HEK293T (cell line): ENCODE results near the gene FAM47E.

ENCODE experiments used
- CTCF ChIA-PET: fragments of 350-600 bp; formaldehyde crosslinking; extraction: SDS; loops from one replicate; lab custom pipeline; 2021; ENCODE audit warnings: antibody characterized with exemption, inconsistent platforms; lab: Yijun Ruan, JAX
- POLR2A ChIA-PET: fragments of 350-600 bp; formaldehyde crosslinking; extraction: SDS; loops from one replicate; lab custom pipeline; 2020; ENCODE audit warnings: antibody characterized with exemption, inconsistent platforms; lab: Yijun Ruan, JAX
- DNase-seq: peaks from one replicate; pipeline ENCODE4 v3.0.0; 2012; ENCODE audit warnings: mixed read lengths; ENCODE audit errors: extremely low spot score
- ARNT ChIP-seq: fragments of 450-650 bp; IDR thresholded peaks from 2 replicates; pipeline ENCODE4 v1.6.1; 2017; ENCODE audit warnings: mild to moderate bottlenecking
- BHLHE40 ChIP-seq: fragments of 450-650 bp; IDR thresholded peaks from 2 replicates; pipeline ENCODE4 v1.6.1; 2016; ENCODE audit warnings: mild to moderate bottlenecking, moderate library complexity, borderline replicate concordance
- CTBP1 ChIP-seq: fragments of 450-650 bp; IDR thresholded peaks from 2 replicates; pipeline ENCODE4 v1.6.1; 2016; ENCODE audit warnings: borderline replicate concordance
- ELF4 ChIP-seq: fragments of 450-650 bp; IDR thresholded peaks from 2 replicates; pipeline ENCODE4 v1.6.1; 2017; ENCODE audit warnings: antibody characterized with exemption
- FOXA1 ChIP-seq: fragments of 450-650 bp; IDR thresholded peaks from 2 replicates; pipeline ENCODE4 v1.6.1; 2016; ENCODE audit warnings: mild to moderate bottlenecking
- FOXK2 ChIP-seq: fragments of 450-650 bp; IDR thresholded peaks from 2 replicates; pipeline ENCODE4 v1.6.1; 2016; ENCODE audit warnings: mild to moderate bottlenecking
- FOXM1 ChIP-seq: fragments of 450-650 bp; IDR thresholded peaks from 2 replicates; pipeline ENCODE4 v1.6.1; 2017; ENCODE audit warnings: mild to moderate bottlenecking, borderline replicate concordance
- HDGF ChIP-seq: fragments of 450-650 bp; IDR thresholded peaks from 2 replicates; pipeline ENCODE4 v1.6.1; 2017; ENCODE audit warnings: antibody characterized with exemption, borderline replicate concordance
- L3MBTL2 ChIP-seq: fragments of 450-650 bp; conservative IDR thresholded peaks from 2 replicates; pipeline ENCODE4 v1.6.1; 2016; ENCODE audit warnings: mild to moderate bottlenecking
- LEF1 ChIP-seq: fragments of 450-650 bp; IDR thresholded peaks from 2 replicates; pipeline ENCODE4 v1.6.1; 2017; ENCODE audit warnings: mild to moderate bottlenecking, borderline replicate concordance
- NFRKB ChIP-seq: fragments of 450-650 bp; IDR thresholded peaks from 2 replicates; pipeline ENCODE4 v1.6.1; 2016; ENCODE audit warnings: mild to moderate bottlenecking, moderate library complexity
- SP1 ChIP-seq: fragments of 450-650 bp; IDR thresholded peaks from 2 replicates; pipeline ENCODE4 v1.6.1; 2017
- SUZ12 ChIP-seq: fragments of 450-650 bp; IDR thresholded peaks from 2 replicates; pipeline ENCODE4 v1.6.1; 2016; ENCODE audit warnings: mild to moderate bottlenecking
- TARDBP ChIP-seq: fragments of 450-650 bp; IDR thresholded peaks from 2 replicates; pipeline ENCODE4 v1.6.1; 2016
- ZNF384 ChIP-seq: fragments of 450-650 bp; IDR thresholded peaks from 2 replicates; pipeline ENCODE4 v1.6.1; 2016
- TF ChIP-seq, protein P1 (sequence below): fragments of 450-650 bp; IDR thresholded peaks from 2 replicates; pipeline ENCODE4 v1.6.1; 2016

FAM47E gene

DNA sequence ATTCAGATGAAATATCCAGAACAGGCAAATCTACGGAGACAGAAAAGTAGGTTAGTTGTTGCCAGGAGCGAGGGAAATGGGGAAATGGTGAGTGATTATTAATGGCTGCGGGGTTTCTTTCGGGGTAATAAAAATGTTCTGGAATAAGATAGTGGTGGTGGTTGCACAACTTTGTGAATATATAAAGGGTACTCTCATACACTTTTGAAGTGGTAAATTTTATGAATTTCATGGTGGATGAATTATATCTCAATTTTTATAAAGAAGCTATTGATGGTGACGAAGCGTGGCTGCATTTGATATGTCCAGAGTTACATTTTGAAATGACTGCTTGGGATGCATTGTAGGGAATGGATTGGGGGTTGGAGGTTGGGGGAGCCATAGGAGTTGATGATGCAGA, 16.3 kb downstream of the FAM47E start:
- TF ChIP-seq HDGF (no peak), LEF1 (no peak), CTBP1 (no peak), ELF4 (no peak), FOXK2 (no peak), NFRKB (no peak), SP1 (no peak), TARDBP (no peak), ARNT (no peak), FOXA1 (no peak), ZNF384 (no peak), BHLHE40 (no peak), SUZ12 (no peak)
- TF ChIP-seq, protein P1, sequence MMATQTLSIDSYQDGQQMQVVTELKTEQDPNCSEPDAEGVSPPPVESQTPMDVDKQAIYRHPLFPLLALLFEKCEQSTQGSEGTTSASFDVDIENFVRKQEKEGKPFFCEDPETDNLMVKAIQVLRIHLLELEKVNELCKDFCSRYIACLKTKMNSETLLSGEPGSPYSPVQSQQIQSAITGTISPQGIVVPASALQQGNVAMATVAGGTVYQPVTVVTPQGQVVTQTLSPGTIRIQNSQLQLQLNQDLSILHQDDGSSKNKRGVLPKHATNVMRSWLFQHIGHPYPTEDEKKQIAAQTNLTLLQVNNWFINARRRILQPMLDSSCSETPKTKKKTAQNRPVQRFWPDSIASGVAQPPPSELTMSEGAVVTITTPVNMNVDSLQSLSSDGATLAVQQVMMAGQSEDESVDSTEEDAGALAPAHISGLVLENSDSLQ: no peak
- ChIA-PET CTCF (interaction anchor here (0.8 kb wide), 1 partner anchor 16 kb away, joined by 3 read pairs; the partner anchor contains the start of gene FAM47E), POLR2A (no interaction called here)
- no peak for DNase-seq

DNA sequence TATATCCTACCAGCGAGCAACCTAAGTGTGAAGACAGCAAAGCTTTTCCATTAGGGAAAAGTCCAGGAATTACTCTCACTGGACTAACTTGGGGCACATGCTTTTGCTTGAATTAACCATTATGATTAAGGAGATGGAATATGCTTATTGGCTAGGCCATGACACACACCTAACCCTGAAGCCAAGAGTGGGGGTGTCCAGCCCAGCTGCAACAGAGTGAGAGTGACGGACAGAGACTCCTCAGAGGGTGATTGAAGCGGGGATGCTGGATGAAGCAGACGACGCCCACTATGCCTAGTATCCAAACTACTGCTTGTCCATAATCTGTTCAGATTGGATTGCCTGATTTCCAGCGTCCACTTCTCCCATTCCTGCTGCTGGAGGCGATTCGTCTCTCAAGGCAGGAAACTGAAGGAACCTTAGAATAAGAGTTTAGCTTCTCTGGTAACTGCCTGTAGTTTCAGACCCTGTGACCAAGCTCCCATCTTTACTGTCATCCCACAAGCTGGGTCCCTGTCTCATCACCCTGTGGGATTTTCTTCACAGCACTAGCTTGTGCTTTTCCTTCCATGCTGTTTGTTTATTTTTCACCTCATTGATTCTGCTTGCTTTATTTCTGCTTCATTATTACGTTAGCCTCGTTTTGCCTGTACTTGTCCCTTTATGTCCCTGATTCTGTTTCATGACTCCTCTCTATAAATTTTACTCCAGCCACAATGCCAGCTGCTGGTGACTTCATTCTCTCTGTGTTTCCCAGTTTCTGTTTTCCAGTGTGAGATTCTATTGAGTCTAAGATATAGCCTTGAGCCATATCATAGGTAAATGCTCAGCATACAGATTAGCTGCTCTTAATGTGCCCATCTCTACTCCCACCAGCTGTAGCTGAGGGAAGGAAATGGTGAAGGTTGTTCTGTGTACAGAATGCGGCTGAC, 19.0 kb downstream of the FAM47E start:
- POLR2A ChIA-PET: no interaction called here
- TF ChIP-seq FOXM1 (no peak), HDGF (no peak), NFRKB (no peak), FOXK2 (no peak)
- TF ChIP-seq, protein P1: no peak
- CTCF ChIA-PET: interaction anchor here (0.7 kb wide), 1 partner anchor 533 kb away, joined by 4 read pairs; no protein-coding TSS in a partner anchor
- DNase-seq: no peak

DNA sequence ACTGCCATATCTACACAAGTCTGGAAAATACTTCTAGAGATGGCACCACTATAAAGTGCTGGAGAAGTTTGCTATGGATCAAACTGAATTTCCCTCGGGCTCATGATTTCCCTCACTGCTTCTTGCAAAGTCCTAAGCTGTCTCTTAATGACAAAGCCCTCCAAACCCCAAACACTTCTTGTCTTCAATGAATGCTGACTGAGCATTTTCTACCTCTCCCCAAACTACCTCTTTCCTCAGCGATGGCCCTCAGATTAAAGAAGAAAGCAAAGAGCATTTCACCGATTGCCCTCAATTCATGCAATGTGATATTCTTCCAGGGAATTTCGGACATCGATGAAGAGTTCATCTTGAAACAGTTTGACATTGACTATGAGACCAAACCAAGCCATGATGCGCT, 19.7 kb downstream of the FAM47E start:
- no peak for DNase-seq
- POLR2A ChIA-PET: interaction anchor here (0.7 kb wide), 1 partner anchor 59 kb away, joined by 3 read pairs; no protein-coding TSS in a partner anchor
- CTCF ChIA-PET: no interaction called here
- TF ChIP-seq ZNF384 (no peak), HDGF (no peak), FOXK2 (no peak), BHLHE40 (no peak), FOXM1 (no peak), ELF4 (no peak), FOXA1 (no peak), CTBP1 (no peak), ARNT (no peak), LEF1 (no peak)

DNA sequence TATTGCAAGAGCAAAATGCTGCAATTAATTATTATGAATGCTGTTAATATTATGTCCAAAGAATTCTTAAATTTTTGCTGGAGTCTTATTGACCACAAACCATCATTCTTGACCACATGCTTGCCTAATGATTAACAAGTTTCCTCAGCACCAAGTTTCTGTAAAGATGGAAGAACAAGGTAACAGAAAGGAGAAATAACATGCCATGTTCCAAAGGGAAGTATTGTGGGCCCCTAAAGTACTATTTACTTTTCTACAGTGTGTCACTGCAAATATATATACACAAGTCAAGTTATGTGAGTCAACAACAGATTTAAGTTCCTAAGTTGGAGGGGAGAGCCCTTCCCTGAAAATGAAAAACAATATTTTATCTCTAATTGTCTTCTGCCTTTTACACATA, 20.6 kb downstream of the FAM47E start:
- DNase-seq: no peak
- CTCF ChIA-PET: no interaction called here
- TF ChIP-seq SUZ12 (no peak), SP1 (no peak), BHLHE40 (no peak), FOXK2 (no peak), LEF1 (no peak), FOXM1 (no peak), ARNT (no peak), NFRKB (no peak)
- POLR2A ChIA-PET: no interaction called here

DNA sequence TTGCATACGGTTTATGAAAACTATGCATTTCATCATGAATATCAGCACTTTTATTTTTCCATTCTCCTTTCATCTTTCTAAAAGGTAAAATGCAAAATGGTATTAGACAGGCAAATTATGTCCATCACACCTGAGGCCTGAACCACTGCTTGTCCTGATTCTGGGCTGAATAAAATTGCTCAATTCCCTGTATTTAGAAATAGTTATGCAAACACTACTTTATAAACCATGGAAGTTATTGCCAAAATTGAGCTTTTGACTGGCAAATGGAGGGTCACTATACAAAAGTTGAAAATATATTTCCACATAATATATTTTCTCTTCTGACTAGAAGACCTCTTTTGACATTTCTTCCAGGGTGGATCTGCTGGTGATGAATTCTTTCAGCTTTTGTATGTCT, 21.1 kb downstream of the FAM47E start:
- POLR2A ChIA-PET: no interaction called here
- TF ChIP-seq HDGF: no peak
- no peak for TF ChIP-seq SP1
- TF ChIP-seq ELF4: no peak
- no peak for TF ChIP-seq SUZ12
- CTCF ChIA-PET: no interaction called here
- DNase-seq: no peak

DNA sequence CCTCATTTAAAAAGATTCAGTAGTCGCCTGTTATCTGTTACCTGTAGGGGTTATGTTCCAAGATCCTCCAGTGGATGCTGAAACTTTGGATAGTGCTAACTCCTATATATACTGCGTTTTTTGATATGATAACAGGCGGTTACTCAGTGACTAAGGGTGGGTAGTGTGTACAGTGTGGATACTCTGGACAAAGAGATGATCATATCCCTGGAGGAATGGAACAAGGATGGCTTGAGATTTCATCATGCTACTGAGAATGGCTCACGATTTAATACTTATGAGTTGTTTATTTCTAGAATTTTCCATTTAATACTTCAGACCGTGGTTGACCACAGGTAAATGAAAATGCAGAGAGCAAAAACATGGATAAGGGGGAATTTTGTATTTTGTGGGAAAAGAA, 21.5 kb downstream of the FAM47E start:
- DNase-seq: no peak
- TF ChIP-seq SP1 (no peak), BHLHE40 (no peak), LEF1 (no peak), L3MBTL2 (no peak)
- CTCF ChIA-PET: no interaction called here
- POLR2A ChIA-PET: no interaction called here

DNA sequence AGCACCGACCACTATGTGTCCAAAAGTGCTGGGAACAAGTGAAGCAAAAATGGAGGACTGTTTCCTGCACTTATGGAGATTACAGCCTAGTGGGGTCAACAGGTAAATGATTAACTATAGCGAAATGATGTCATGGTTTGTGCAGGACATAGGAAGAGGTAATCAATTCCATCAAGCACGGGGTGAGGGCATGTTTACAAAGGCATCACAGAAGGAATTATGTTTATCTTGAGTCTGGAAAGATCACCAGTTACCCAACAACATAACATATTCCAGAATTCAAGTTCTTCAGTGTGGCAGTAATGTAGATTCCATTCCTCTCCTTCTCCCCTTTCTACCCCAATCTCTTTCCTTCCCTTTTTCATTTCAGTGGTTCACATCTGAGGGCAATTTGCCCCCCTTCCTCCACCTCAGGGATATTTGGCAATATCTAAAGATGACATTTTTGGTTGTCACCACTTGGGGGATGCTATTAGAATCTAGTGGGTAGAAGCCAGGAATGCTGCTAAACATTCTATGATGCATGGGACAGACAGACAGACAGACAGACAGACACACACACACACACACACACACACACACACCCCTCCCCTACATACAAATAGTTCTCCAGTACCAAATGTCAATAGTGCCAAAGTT, 24.1 kb downstream of the FAM47E start:
- no peak for DNase-seq
- ChIA-PET POLR2A (no interaction called here), CTCF (no interaction called here)
- TF ChIP-seq CTBP1 (no peak), FOXM1 (no peak), ARNT (no peak), TARDBP (no peak), NFRKB (no peak), BHLHE40 (no peak), ZNF384 (no peak), HDGF (no peak), ELF4 (no peak), LEF1 (no peak), SUZ12 (no peak), L3MBTL2 (no peak), FOXA1 (no peak), SP1 (no peak), FOXK2 (no peak)
- TF ChIP-seq, protein P1: no peak
